K562 (cell line): Measurements from ENCODE around the gene SCN4A. TPM values are rescaled to one million over a fixed set of nuclear protein-coding genes. Genes with fewer than 3 reads are reported as not detected.
A peak's percentile ranks its signal among the peaks of the same experiment; 100 is the strongest.

Source experiments
- ATAC-seq: fragments of 200-7000 bp; cut with Tn5 transposase; 3 replicates; pipeline ENCODE4 v1.9.1; 2020; ENCODE audit warnings: moderate library complexity
- BruUV-seq: library from RNA; stranded (reverse); fragments of 400-500 nt; replicated peaks from 2 replicates; lab custom pipeline; 2021; lab: Mats Ljungman, UMichigan
- CTCF ChIA-PET: fragments of 300-600 bp; formaldehyde crosslinking; extraction: SDS; loops from one replicate; lab custom pipeline; 2021; ENCODE audit warnings: low intra/inter-chr PET ratio; lab: Yijun Ruan, JAX
- POLR2A ChIA-PET: fragments of 300-600, 350-650 bp; sonication (Branson Sonifier 250); formaldehyde crosslinking; extraction: SDS; loops from one replicate; lab custom pipeline; 2021; ENCODE audit warnings: antibody characterized with exemption, inconsistent platforms; lab: Yijun Ruan, JAX
- DNase-seq, 4 experiments: peaks; one replicate each; pipeline versions ENCODE4 v3.0.0 to v3.0.0-alpha.2; 2011 to 2018; ENCODE audit warnings: low spot score in 3 of 4, mixed read lengths in 3 of 4; ENCODE audit errors: extremely low read depth in 1 of 4
- FAIRE-seq: peaks from 2 replicates; lab custom pipeline; 2011; peaks lifted over from hg19 to GRCh38; lab: Jason Lieb, UNC
- H2AFZ ChIP-seq: 2 replicates; pipeline ENCODE4 v1.6.0; 2011; ENCODE audit warnings: low read depth, low read length, control low read depth, inconsistent platforms
- H3K27ac ChIP-seq: fragments of 200-600 bp; 3 replicates; pipeline ENCODE4 v1.8.0; 2011; ENCODE audit warnings: low read depth, mild to moderate bottlenecking, control low read depth, inconsistent platforms, low read length, moderate library complexity, mixed read lengths; ENCODE audit errors: extremely low read depth
- H3K27me3 ChIP-seq, 2 experiments: fragments of 300-600 bp in 1 of 2; 2 replicates in 1 of 2; 3 replicates in 1 of 2; pipeline versions ENCODE4 v1.6.0 to v1.8.0; 2011; ENCODE audit warnings: inconsistent platforms in 2 of 2, low read length in 2 of 2, mild to moderate bottlenecking in 1 of 2, mixed read lengths in 1 of 2, moderate library complexity in 1 of 2; ENCODE audit not compliant: control insufficient read depth in 2 of 2, insufficient read depth in 2 of 2
- H3K36me3 ChIP-seq: fragments of 300-600 bp; 3 replicates; pipeline ENCODE4 v1.8.0; 2011; ENCODE audit warnings: mild to moderate bottlenecking, low read length, inconsistent platforms; ENCODE audit not compliant: control insufficient read depth, insufficient read depth
- H3K4me1 ChIP-seq, 2 experiments: fragments of 200-600 bp in 1 of 2; replicated peaks in 1 of 2; 2 replicates in 1 of 2; 3 replicates in 1 of 2; pipeline versions ENCODE4 v1.5.1 to v1.8.0; 2011; ENCODE audit warnings: inconsistent platforms in 2 of 2, low read length in 2 of 2, mild to moderate bottlenecking in 1 of 2, mixed read lengths in 1 of 2, moderate library complexity in 1 of 2; ENCODE audit not compliant: control insufficient read depth in 2 of 2, insufficient read depth in 2 of 2
- H3K4me2 ChIP-seq: 2 replicates; pipeline ENCODE4 v1.6.1; 2011; ENCODE audit warnings: low read length, control low read depth, inconsistent platforms, mixed read lengths; ENCODE audit not compliant: insufficient read depth
- H3K4me3 ChIP-seq: fragments of 200-600 bp; sonication (generic), shearing (Covaris generic); 2 replicates; pipeline ENCODE4 v1.5.1; 2016; ENCODE audit warnings: control low read depth, inconsistent platforms
- H3K79me2 ChIP-seq: fragments of 200-600 bp; 3 replicates; pipeline ENCODE4 v1.8.0; 2011; ENCODE audit warnings: low read length, inconsistent platforms; ENCODE audit not compliant: control insufficient read depth, insufficient read depth
- H3K9ac ChIP-seq, 2 experiments: 2 replicates each; pipeline versions ENCODE4 v1.6.0 to v1.6.1; 2011; ENCODE audit warnings: low read depth in 2 of 2, low read length in 2 of 2, control low read depth in 1 of 2, inconsistent platforms in 1 of 2, mild to moderate bottlenecking in 1 of 2, mixed read lengths in 1 of 2; ENCODE audit not compliant: insufficient read depth in 1 of 2
- H3K9me1 ChIP-seq: one replicate; pipeline ENCODE4 v1.6.0; 2011; ENCODE audit warnings: inconsistent platforms, mild to moderate bottlenecking, low read length, moderate library complexity; ENCODE audit not compliant: control insufficient read depth, insufficient read depth
- H3K9me3 ChIP-seq: replicated peaks from 2 replicates; pipeline ENCODE4 v1.5.1; 2011; ENCODE audit warnings: low read depth, low read length, inconsistent platforms; ENCODE audit not compliant: control insufficient read depth, insufficient read depth
- H4K20me1 ChIP-seq: replicated peaks from 2 replicates; pipeline ENCODE4 v1.6.1; 2011; ENCODE audit warnings: low read length, inconsistent platforms, mixed read lengths; ENCODE audit not compliant: control insufficient read depth, insufficient read depth
- ETV5 ChIP-seq: sonication (generic); formaldehyde crosslinking; IDR thresholded peaks from 2 replicates; pipeline ENCODE4 v1.4.0; 2020; ENCODE audit warnings: low read depth, mild to moderate bottlenecking, missing genetic modification reagents
- FOXA1 ChIP-seq: fragments of 450-650 bp; IDR thresholded peaks from 2 replicates; pipeline ENCODE4 v1.6.1; 2016; ENCODE audit warnings: mild to moderate bottlenecking, borderline replicate concordance
- FOXA3 ChIP-seq, 2 experiments: fragments of 450-650 bp in 1 of 2; sonication (generic) in 1 of 2; formaldehyde crosslinking; IDR thresholded peaks in 1 of 2; conservative IDR thresholded peaks in 1 of 2; 2 replicates each; pipeline versions ENCODE4 v1.4.0 to v1.8.0; 2020 to 2022; ENCODE audit warnings: mild to moderate bottlenecking in 2 of 2, missing genetic modification reagents in 1 of 2
- MAX ChIP-seq: sonication (generic); formaldehyde crosslinking; IDR thresholded peaks from 2 replicates; pipeline ENCODE4 v1.9.0; 2022; ENCODE audit warnings: mild to moderate bottlenecking, missing genetic modification reagents
- POLR2G ChIP-seq: fragments of 200-400 bp; formaldehyde crosslinking; IDR thresholded peaks from 2 replicates; pipeline ENCODE4 v1.6.1; 2017; ENCODE audit warnings: low read depth, mild to moderate bottlenecking, antibody characterized with exemption, low read length, moderate library complexity
- WGBS: fragments of 100-300 bp; shearing (Covaris generic); methylation state at CpG from one replicate; pipeline ENCODE4 v1.1.6; 2016; ENCODE audit warnings: low coverage, mixed read lengths; ENCODE audit not compliant: insufficient coverage; ENCODE audit errors: missing lambda C conversion rate; 5-methylcytosine and 5-hydroxymethylcytosine counted together
- in situ Hi-C: fragments of 300-500 bp; cut with MboI; formaldehyde crosslinking; loops from 4 replicates; pipeline ENCODE4 v1.15.0; 2018; ENCODE audit warnings: inconsistent platforms, mixed read lengths
- intact Hi-C: fragments of 100-400 bp; cut with micrococcal nuclease; formaldehyde crosslinking; loops from 2 replicates; pipeline ENCODE4 v1.14.2; 2022
- polyA plus RNA-seq, 8 experiments: library from polyadenylated mRNA; depleted of rRNA in 4 of 8; stranded (reverse) in 5 of 8; unstranded in 3 of 8; fragments of >200 nt; fragmentation: Nextera tagmentation in 2 of 8; fragmentation: Illumina TruSeq in 1 of 8; extraction: Ambion mirVana in 2 of 8; extraction: Trizol in 1 of 8; gene quantifications; 2 replicates each; pipeline versions ENCODE4 v1.2.1 to v1.2.3, GENCODE V29; 2011 to 2014; ENCODE audit warnings: inconsistent platforms in 1 of 8, missing spikeins in 1 of 8
- total RNA-seq, 7 experiments: library from RNA; depleted of rRNA in 6 of 7; stranded (reverse); fragments of >200 nt in 6 of 7; fragmentation: Illumina TruSeq in 2 of 7; extraction: Trizol in 2 of 7; gene quantifications; 2 replicates each; pipeline versions ENCODE4 v1.2.1 to v1.2.3, GENCODE V29; 2011 to 2021; ENCODE audit warnings: low replicate concordance in 1 of 7
- TF ChIP-seq, protein P1 (sequence below): IDR thresholded peaks from 2 replicates; pipeline ENCODE4 v1.6.1; 2014; ENCODE audit warnings: antibody characterized with exemption
- TF ChIP-seq, protein P2 (sequence below), 3 experiments: fragments of 200-800 bp in 1 of 3; fragments of 250-450 bp in 1 of 3; fragments of 450-650 bp in 1 of 3; sonication (Bioruptor Pico) in 1 of 3; sonication (Bioruptor generic) in 1 of 3; formaldehyde crosslinking in 1 of 3; IDR thresholded peaks; 2 replicates each; pipeline versions ENCODE4 v1.6.1 to v1.8.0; 2016 to 2022; ENCODE audit warnings: mild to moderate bottlenecking in 2 of 3, missing genetic modification characterization in 2 of 3, missing compliant biosample characterization in 1 of 3, moderate library complexity in 1 of 3
- TF ChIP-seq, protein P3 (sequence below): fragments of 450-650 bp; IDR thresholded peaks from 2 replicates; pipeline ENCODE4 v1.6.1; 2017; ENCODE audit warnings: mild to moderate bottlenecking, moderate library complexity

The SCN4A gene
- total and polyA plus RNA-seq, 9 of the 15 experiments (the other 6 are each of a cell fraction or from before 2014, with no cell fraction given): 0.29 to 2.6 (median 1.4) TPM

GRCh38 chr17:63948521-63948920, 24.2 kb downstream of the SCN4A start:
- POLR2A ChIA-PET: no interaction called here
- H3K4me3 ChIP-seq: no peak overlapping the region
- no peak for ATAC-seq
- in situ Hi-C loops: no loop called here
- no peak for DNase-seq
- no peak for TF ChIP-seq FOXA1
- TF ChIP-seq, protein P1, sequence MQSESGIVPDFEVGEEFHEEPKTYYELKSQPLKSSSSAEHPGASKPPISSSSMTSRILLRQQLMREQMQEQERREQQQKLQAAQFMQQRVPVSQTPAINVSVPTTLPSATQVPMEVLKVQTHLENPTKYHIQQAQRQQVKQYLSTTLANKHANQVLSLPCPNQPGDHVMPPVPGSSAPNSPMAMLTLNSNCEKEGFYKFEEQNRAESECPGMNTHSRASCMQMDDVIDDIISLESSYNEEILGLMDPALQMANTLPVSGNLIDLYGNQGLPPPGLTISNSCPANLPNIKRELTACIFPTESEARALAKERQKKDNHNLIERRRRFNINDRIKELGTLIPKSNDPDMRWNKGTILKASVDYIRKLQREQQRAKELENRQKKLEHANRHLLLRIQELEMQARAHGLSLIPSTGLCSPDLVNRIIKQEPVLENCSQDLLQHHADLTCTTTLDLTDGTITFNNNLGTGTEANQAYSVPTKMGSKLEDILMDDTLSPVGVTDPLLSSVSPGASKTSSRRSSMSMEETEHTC: no peak
- TF ChIP-seq ETV5: no peak
- TF ChIP-seq FOXA3 (CRISPR knock-in tag; conservative IDR thresholded peaks at IDR 0.05 in 1 of 2, IDR thresholded peaks at IDR 0.05 in 1 of 2): no peak
- TF ChIP-seq POLR2G: peak; percentile 17; the same call in 1 of the 2 replicates
- TF ChIP-seq, protein P2, sequence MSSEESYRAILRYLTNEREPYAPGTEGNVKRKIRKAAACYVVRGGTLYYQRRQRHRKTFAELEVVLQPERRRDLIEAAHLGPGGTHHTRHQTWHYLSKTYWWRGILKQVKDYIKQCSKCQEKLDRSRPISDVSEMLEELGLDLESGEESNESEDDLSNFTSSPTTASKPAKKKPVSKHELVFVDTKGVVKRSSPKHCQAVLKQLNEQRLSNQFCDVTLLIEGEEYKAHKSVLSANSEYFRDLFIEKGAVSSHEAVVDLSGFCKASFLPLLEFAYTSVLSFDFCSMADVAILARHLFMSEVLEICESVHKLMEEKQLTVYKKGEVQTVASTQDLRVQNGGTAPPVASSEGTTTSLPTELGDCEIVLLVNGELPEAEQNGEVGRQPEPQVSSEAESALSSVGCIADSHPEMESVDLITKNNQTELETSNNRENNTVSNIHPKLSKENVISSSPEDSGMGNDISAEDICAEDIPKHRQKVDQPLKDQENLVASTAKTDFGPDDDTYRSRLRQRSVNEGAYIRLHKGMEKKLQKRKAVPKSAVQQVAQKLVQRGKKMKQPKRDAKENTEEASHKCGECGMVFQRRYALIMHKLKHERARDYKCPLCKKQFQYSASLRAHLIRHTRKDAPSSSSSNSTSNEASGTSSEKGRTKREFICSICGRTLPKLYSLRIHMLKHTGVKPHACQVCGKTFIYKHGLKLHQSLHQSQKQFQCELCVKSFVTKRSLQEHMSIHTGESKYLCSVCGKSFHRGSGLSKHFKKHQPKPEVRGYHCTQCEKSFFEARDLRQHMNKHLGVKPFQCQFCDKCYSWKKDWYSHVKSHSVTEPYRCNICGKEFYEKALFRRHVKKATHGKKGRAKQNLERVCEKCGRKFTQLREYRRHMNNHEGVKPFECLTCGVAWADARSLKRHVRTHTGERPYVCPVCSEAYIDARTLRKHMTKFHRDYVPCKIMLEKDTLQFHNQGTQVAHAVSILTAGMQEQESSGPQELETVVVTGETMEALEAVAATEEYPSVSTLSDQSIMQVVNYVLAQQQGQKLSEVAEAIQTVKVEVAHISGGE (CRISPR knock-in tag; IDR thresholded peaks at IDR 0.05): no peak
- TF ChIP-seq, protein P3, sequence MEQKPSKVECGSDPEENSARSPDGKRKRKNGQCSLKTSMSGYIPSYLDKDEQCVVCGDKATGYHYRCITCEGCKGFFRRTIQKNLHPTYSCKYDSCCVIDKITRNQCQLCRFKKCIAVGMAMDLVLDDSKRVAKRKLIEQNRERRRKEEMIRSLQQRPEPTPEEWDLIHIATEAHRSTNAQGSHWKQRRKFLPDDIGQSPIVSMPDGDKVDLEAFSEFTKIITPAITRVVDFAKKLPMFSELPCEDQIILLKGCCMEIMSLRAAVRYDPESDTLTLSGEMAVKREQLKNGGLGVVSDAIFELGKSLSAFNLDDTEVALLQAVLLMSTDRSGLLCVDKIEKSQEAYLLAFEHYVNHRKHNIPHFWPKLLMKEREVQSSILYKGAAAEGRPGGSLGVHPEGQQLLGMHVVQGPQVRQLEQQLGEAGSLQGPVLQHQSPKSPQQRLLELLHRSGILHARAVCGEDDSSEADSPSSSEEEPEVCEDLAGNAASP: no peak
- no peak for TF ChIP-seq MAX (CRISPR knock-in tag)
- TF ChIP-seq, all 486 proteins: peak for 1
- Histone ChIP-seq H4K20me1 (peaks cover 8% of the 10 kb centered on the region; the same call in 1 of the 2 replicates), H3K79me2 (no peaks in the 10 kb centered on the region), H3K27ac (no peak overlapping the region), H3K4me1 (peaks cover 3 to 28% of the 10 kb centered on the region in 2 experiments; a peak in 3 of 5 replicates), H3K4me2 (no peak overlapping the region), H3K27me3 (peaks cover 20 to 63% of the 10 kb centered on the region in 2 experiments; a peak in 4 of 5 replicates), H3K36me3 (no peaks in the 10 kb centered on the region), H3K9me3 (no peaks in the 10 kb centered on the region), H3K9ac (no peak overlapping the region), H3K9me1 (no peaks in the 10 kb centered on the region), H2AFZ (no peak overlapping the region)
- BruUV-seq: no TSS peak
- no peak for FAIRE-seq
- intact Hi-C loops: loop anchor here (5.0 to 10.0 kb wide), 2 partner anchors 44 to 76 kb away; partner anchors contain the start of gene ICAM2
- CTCF ChIA-PET: no interaction called here
- WGBS: 0% methylated on average over 7 of the region's 9 CpGs
